Erythroblast (primary cell): ENCODE data around the gene AP1M1.

Source experiments
- GATA1 ChIP-seq: IDR thresholded peaks from 2 replicates; pipeline ENCODE4 v1.6.1; 2011; ENCODE audit warnings: low read depth, mild to moderate bottlenecking, control low read depth, low read length, moderate library complexity
- POLR2A ChIP-seq: IDR thresholded peaks from 2 replicates; pipeline ENCODE4 v1.6.1; 2011; ENCODE audit warnings: mild to moderate bottlenecking, low read length

DNA sequence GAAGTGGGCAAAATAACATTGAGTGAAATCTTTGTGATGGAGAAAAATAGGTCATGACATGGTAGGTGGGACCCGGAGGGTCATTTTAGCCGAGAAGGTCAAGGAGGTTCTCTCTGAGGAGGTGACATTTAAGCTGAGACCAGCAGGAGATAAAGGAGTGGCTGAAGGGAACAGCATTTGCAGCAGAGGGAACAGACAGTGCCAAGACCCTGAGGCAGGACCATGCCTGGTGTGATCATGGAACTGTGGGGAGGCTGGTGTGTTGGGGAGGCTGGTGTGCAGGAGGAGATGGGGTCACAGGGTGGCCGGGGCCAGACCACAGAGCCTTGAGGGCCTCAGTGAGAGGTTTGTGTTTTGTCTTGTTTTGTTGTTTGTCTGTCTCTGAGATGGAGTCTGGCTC is 67.5 kb downstream of the AP1M1 start:
- TF ChIP-seq POLR2A (no peak), GATA1 (no peak)
